Spinal cord (tissue), 10 donors: ENCODE results near the gene IL11. TPM values are rescaled to one million over a fixed set of nuclear protein-coding genes. Genes with fewer than 3 reads are reported as not detected.
A peak's percentile ranks its signal among the peaks of the same experiment; 100 is the strongest.

Experiments used
- DNase-seq, 6 donors: peaks; one replicate each; pipeline versions ENCODE4 v3.0.0 to v3.0.0-alpha.2; 2013 to 2015; ENCODE audit warnings: low spot score in 6 of 6, low read depth in 4 of 6
- H3K27ac ChIP-seq: one replicate; pipeline ENCODE4 v1.5.1; 2013; ENCODE audit warnings: low read depth, low read length, control low read depth
- H3K27me3 ChIP-seq: one replicate; pipeline ENCODE4 v1.6.1; 2013; ENCODE audit warnings: low read length; ENCODE audit not compliant: control insufficient read depth, insufficient read depth
- H3K36me3 ChIP-seq: one replicate; pipeline ENCODE4 v1.6.1; 2013; ENCODE audit warnings: low read length; ENCODE audit not compliant: control insufficient read depth, insufficient read depth
- H3K4me1 ChIP-seq: one replicate; pipeline ENCODE4 v1.6.1; 2013; ENCODE audit warnings: low read length; ENCODE audit not compliant: control insufficient read depth, insufficient read depth
- H3K4me3 ChIP-seq: one replicate; pipeline ENCODE4 v1.5.1; 2013; ENCODE audit warnings: low read depth, low read length, control low read depth
- H3K9me3 ChIP-seq: one replicate; pipeline ENCODE4 v1.6.1; 2013; ENCODE audit warnings: low read length; ENCODE audit not compliant: control insufficient read depth, insufficient read depth
- WGBS: methylation state at CpG from one replicate; pipeline ENCODE4 v1.1.5; 2013; ENCODE audit warnings: missing lambda C conversion rate; ENCODE audit not compliant: insufficient coverage; 5-methylcytosine and 5-hydroxymethylcytosine counted together
- polyA plus RNA-seq, 2 donors: library from polyadenylated mRNA; unstranded; fragments of 120-200 nt; gene quantifications; one replicate each; pipeline ENCODE4 v1.2.1, GENCODE V29; 2013; ENCODE audit not compliant: insufficient read length in 2 of 2
- total RNA-seq, 2 donors: library from RNA; depleted of rRNA in 1 of 2; stranded (reverse); fragments of 120-200 nt in 1 of 2; fragments of >200 nt in 1 of 2; gene quantifications; one replicate each; pipeline versions ENCODE4 v1.2.3 to v1.2.4, GENCODE V29; 2013 to 2014
- donor health status: healthy.

IL11 gene
- total and polyA plus RNA-seq, 4 donors: 0.20 to 1.9 (median 0.87) TPM

GRCh38 chr19:55362174-55362989 lies 7.9 kb downstream of the IL11 start:
- H3K9me3 ChIP-seq: no peaks in the 10 kb centered on the region
- H3K4me1 ChIP-seq: peaks cover 8% of the 10 kb centered on the region
- H3K27ac ChIP-seq: no peak overlapping the region
- DNase-seq: no peak
- no peak overlapping the region for H3K4me3 ChIP-seq
- 74% methylated on average over 36 of the region's 38 CpGs for WGBS
- H3K36me3 ChIP-seq: no peaks in the 10 kb centered on the region
- H3K27me3 ChIP-seq: no peaks in the 10 kb centered on the region

GRCh38 chr19:55360902-55361301 lies 9.4 kb downstream of the IL11 start:
- Histone ChIP-seq H3K27me3 (peaks cover 1% of the 10 kb centered on the region), H3K27ac (no peak overlapping the region), H3K9me3 (no peaks in the 10 kb centered on the region), H3K36me3 (no peaks in the 10 kb centered on the region), H3K4me3 (no peak overlapping the region), H3K4me1 (peaks cover 8% of the 10 kb centered on the region)
- WGBS: 91% methylated on average over 14 of the region's 16 CpGs
- no peak for DNase-seq

- 68% methylated on average over 30 of the region's 32 CpGs for WGBS
- peaks cover 14% of the 10 kb centered on the region for H3K4me1 ChIP-seq
- no peak overlapping the region for H3K27ac ChIP-seq
- H3K36me3 ChIP-seq: no peaks in the 10 kb centered on the region
- H3K27me3 ChIP-seq: peaks cover 11% of the 10 kb centered on the region
- DNase-seq: no peak
- no peaks in the 10 kb centered on the region for H3K9me3 ChIP-seq
- no peak overlapping the region for H3K4me3 ChIP-seq
Measured at GRCh38 chr19:55358943-55359908, 11.0 kb downstream of the IL11 start.

GRCh38 chr19:55358493-55358892 lies 11.8 kb downstream of the IL11 start:
- Histone ChIP-seq H3K27ac (no peak overlapping the region), H3K4me1 (peaks cover 22% of the 10 kb centered on the region), H3K27me3 (peaks cover 18% of the 10 kb centered on the region), H3K4me3 (no peak overlapping the region), H3K36me3 (no peaks in the 10 kb centered on the region), H3K9me3 (no peaks in the 10 kb centered on the region)
- WGBS: 86% methylated on average over 18 of the region's 19 CpGs
- DNase-seq: no peak

GRCh38 chr19:55355213-55355821 lies 14.9 kb downstream of the IL11 start:
- Histone ChIP-seq H3K4me3 (no peak overlapping the region), H3K27ac (no peak overlapping the region), H3K4me1 (peaks cover 30% of the 10 kb centered on the region), H3K36me3 (peaks cover 2% of the 10 kb centered on the region), H3K27me3 (peaks cover 43% of the 10 kb centered on the region), H3K9me3 (no peaks in the 10 kb centered on the region)
- DNase-seq: no peak
- 32% methylated on average over 10 of the region's 13 CpGs for WGBS

- 1% methylated on average over 21 of the region's 43 CpGs for WGBS
- peaks cover 43% of the 10 kb centered on the region for H3K27me3 ChIP-seq
- no peaks in the 10 kb centered on the region for H3K9me3 ChIP-seq
- no peak within 1 kb of the TSS for H3K27ac ChIP-seq
- H3K4me3 ChIP-seq: peak within 1 kb of the TSS; percentile 29
- no peak for DNase-seq
- peaks cover 30% of the 10 kb centered on the region for H3K4me1 ChIP-seq
- peaks cover 6% of the 10 kb centered on the region for H3K36me3 ChIP-seq
Measured at GRCh38 chr19:55354698-55355212, 15.5 kb downstream of the IL11 start, which contains the start of gene COX6B2. COX6B2 (minus strand) TSS chr19:55354719; CDS start chr19:55354521, 198 bp downstream.

- peak in 2 of 6 donors; percentile 60 to 86 for DNase-seq
- peaks cover 43% of the 10 kb centered on the region for H3K27me3 ChIP-seq
- no peak overlapping the region for H3K27ac ChIP-seq
- H3K36me3 ChIP-seq: peaks cover 7% of the 10 kb centered on the region
- peak overlapping the region; percentile 29 for H3K4me3 ChIP-seq
- H3K9me3 ChIP-seq: no peaks in the 10 kb centered on the region
- H3K4me1 ChIP-seq: peaks cover 30% of the 10 kb centered on the region
- WGBS: 0% methylated on average over 68 of the region's 72 CpGs
Measured at GRCh38 chr19:55353803-55354697, 16.2 kb downstream of the IL11 start.

GRCh38 chr19:55353356-55353802 lies 16.9 kb downstream of the IL11 start:
- 3% methylated on average over 17 of the region's 24 CpGs for WGBS
- Histone ChIP-seq H3K27me3 (peaks cover 43% of the 10 kb centered on the region), H3K36me3 (peaks cover 14% of the 10 kb centered on the region), H3K27ac (no peak overlapping the region), H3K9me3 (no peaks in the 10 kb centered on the region), H3K4me3 (peak overlapping the region; percentile 29), H3K4me1 (peaks cover 33% of the 10 kb centered on the region)
- no peak for DNase-seq
